HepG2 (cell line): Measurements from ENCODE around the gene FCGBP. TPM values are rescaled to one million over a fixed set of nuclear protein-coding genes. Genes with fewer than 3 reads are reported as not detected.

Experiments used
- ATAC-seq: fragments of 200-7000 bp; cut with Tn5 transposase; 3 replicates; pipeline ENCODE4 v1.9.1; 2020; ENCODE audit warnings: mild to moderate bottlenecking, moderate library complexity
- BruUV-seq: library from RNA; stranded (reverse); fragments of 400-500 nt; replicated peaks from 2 replicates; lab custom pipeline; 2021; lab: Mats Ljungman, UMichigan
- CTCF ChIA-PET: fragments of 300-600 bp; formaldehyde crosslinking; extraction: SDS; loops from one replicate; lab custom pipeline; 2021; ENCODE audit warnings: low total read pairs, inconsistent platforms, low intra/inter-chr PET ratio; lab: Yijun Ruan, JAX
- POLR2A ChIA-PET: fragments of 350-600 bp; sonication (Branson Sonifier 250); formaldehyde crosslinking; loops from one replicate; lab custom pipeline; 2020; ENCODE audit warnings: antibody characterized with exemption, inconsistent platforms; lab: Yijun Ruan, JAX
- DNase-seq: peaks from one replicate; pipeline ENCODE4 v3.0.0-alpha.2; 2015; ENCODE audit warnings: low spot score
- FAIRE-seq: peaks from 3 replicates; lab custom pipeline; 2011; peaks lifted over from hg19 to GRCh38; lab: Jason Lieb, UNC
- H2AFZ ChIP-seq: one replicate; pipeline ENCODE4 v1.6.1; 2011; ENCODE audit warnings: low read length, inconsistent platforms
- H3K27ac ChIP-seq: fragments of 300-600 bp; 3 replicates; pipeline ENCODE4 v1.8.0; 2011; ENCODE audit warnings: mixed run types, mild to moderate bottlenecking, mixed read lengths, low read length, inconsistent platforms; ENCODE audit not compliant: insufficient read depth; ENCODE audit errors: extremely low read length
- H3K27me3 ChIP-seq, 2 experiments: fragments of 200-600 bp in 1 of 2; 2 replicates in 1 of 2; 3 replicates in 1 of 2; pipeline versions ENCODE4 v1.6.0 to v1.8.0; 2011; ENCODE audit warnings: low read length in 2 of 2, mild to moderate bottlenecking in 2 of 2, moderate library complexity in 2 of 2, inconsistent platforms in 1 of 2; ENCODE audit not compliant: insufficient read depth in 2 of 2, control insufficient read depth in 1 of 2
- H3K36me3 ChIP-seq, 2 experiments: fragments of 200-600 bp in 1 of 2; replicated peaks in 1 of 2; 2 replicates in 1 of 2; 3 replicates in 1 of 2; pipeline versions ENCODE4 v1.5.1 to v1.8.0; 2011; ENCODE audit warnings: low read length in 2 of 2, inconsistent platforms in 1 of 2; ENCODE audit not compliant: insufficient read depth in 2 of 2, control insufficient read depth in 1 of 2
- H3K4me1 ChIP-seq: 2 replicates; pipeline ENCODE4 v1.5.1; 2012; ENCODE audit warnings: low read length, inconsistent platforms; ENCODE audit not compliant: insufficient read depth
- H3K4me2 ChIP-seq: 2 replicates; pipeline ENCODE4 v1.6.0; 2011; ENCODE audit warnings: low read depth, low read length, inconsistent platforms
- H3K4me3 ChIP-seq, 3 experiments: fragments of 200-600 bp in 1 of 3; sonication (generic), shearing (Covaris generic) in 1 of 3; replicated peaks in 1 of 3; 2 replicates each; pipeline ENCODE4 v1.5.1; 2011 to 2016; ENCODE audit warnings: low read length in 3 of 3, inconsistent platforms in 2 of 3, low read depth in 2 of 3, mild to moderate bottlenecking in 2 of 3, control low read depth in 1 of 3, mixed read lengths in 1 of 3; ENCODE audit not compliant: insufficient read depth in 1 of 3
- H3K79me2 ChIP-seq: one replicate; pipeline ENCODE4 v1.6.1; 2011; ENCODE audit warnings: low read length, inconsistent platforms; ENCODE audit not compliant: insufficient read depth
- H3K9ac ChIP-seq: 2 replicates; pipeline ENCODE4 v1.6.0; 2011; ENCODE audit warnings: mild to moderate bottlenecking, low read depth, low read length, inconsistent platforms; ENCODE audit not compliant: insufficient read depth
- H3K9me3 ChIP-seq: 2 replicates; pipeline ENCODE4 v1.5.1; 2012; ENCODE audit warnings: mild to moderate bottlenecking, low read length
- H4K20me1 ChIP-seq: 2 replicates; pipeline ENCODE4 v1.6.0; 2011; ENCODE audit warnings: inconsistent platforms, mild to moderate bottlenecking, low read length, moderate library complexity; ENCODE audit not compliant: insufficient read depth
- BORCS8-MEF2B ChIP-seq: sonication (generic); formaldehyde crosslinking; IDR thresholded peaks from 2 replicates; pipeline ENCODE4 v1.8.0; 2022; ENCODE audit warnings: mild to moderate bottlenecking, missing genetic modification reagents
- CEBPB ChIP-seq: IDR thresholded peaks from 2 replicates; pipeline ENCODE4 v1.6.1; 2011; ENCODE audit warnings: low read depth, low read length, improper control_type of control experiment, borderline replicate concordance
- EHMT2 ChIP-seq: fragments of 200-600 bp; sonication (generic); IDR thresholded peaks from 2 replicates; pipeline ENCODE4 v1.7.0; 2017; ENCODE audit warnings: antibody characterized with exemption, low read depth, low read length, borderline replicate concordance
- HNRNPLL ChIP-seq: fragments of 200-400 bp; formaldehyde crosslinking; IDR thresholded peaks from 2 replicates; pipeline ENCODE4 v1.6.1; 2017; ENCODE audit warnings: mild to moderate bottlenecking, low read depth, low read length; ENCODE audit not compliant: poor library complexity, severe bottlenecking
- KMT2B ChIP-seq: IDR thresholded peaks from 2 replicates; pipeline ENCODE4 v1.6.1; 2016; ENCODE audit warnings: missing genetic modification reagents, missing compliant biosample characterization
- MAFF ChIP-seq: IDR thresholded peaks from 2 replicates; pipeline ENCODE4 v1.6.1; 2011; ENCODE audit warnings: low read depth, low read length, improper control_type of control experiment
- SKI ChIP-seq: fragments of 450-650 bp; IDR thresholded peaks from one replicate; pipeline ENCODE4 v1.6.1; 2018; ENCODE audit warnings: mild to moderate bottlenecking; ENCODE audit not compliant: partially characterized antibody
- STAG1 ChIP-seq: sonication (generic); formaldehyde crosslinking; IDR thresholded peaks from 2 replicates; pipeline ENCODE4 v1.4.0; 2020; ENCODE audit warnings: missing genetic modification reagents
- TCF7 ChIP-seq: sonication (generic); IDR thresholded peaks from 2 replicates; pipeline ENCODE4 v1.6.1; 2016; ENCODE audit warnings: antibody characterized with exemption, low read depth
- TOE1 ChIP-seq: sonication (generic); formaldehyde crosslinking; IDR thresholded peaks from 2 replicates; pipeline ENCODE4 v1.4.0; 2020; ENCODE audit warnings: mild to moderate bottlenecking, missing genetic modification reagents
- USF2 ChIP-seq, 2 experiments: sonication (generic) in 1 of 2; formaldehyde crosslinking in 1 of 2; IDR thresholded peaks; 2 replicates each; pipeline versions ENCODE4 v1.5.1 to v1.6.1; 2011 to 2020; ENCODE audit warnings: borderline replicate concordance in 1 of 2, low read depth in 1 of 2, low read length in 1 of 2, mild to moderate bottlenecking in 1 of 2, missing genetic modification reagents in 1 of 2, moderate library complexity in 1 of 2
- ZFP1 ChIP-seq: IDR thresholded peaks from 2 replicates; pipeline ENCODE4 v1.6.1; 2016
- ZNF274 ChIP-seq: sonication (generic); formaldehyde crosslinking; IDR thresholded peaks from 2 replicates; pipeline ENCODE4 v1.5.1; 2020; ENCODE audit warnings: mild to moderate bottlenecking, missing genetic modification reagents
- ZNF614 ChIP-seq: IDR thresholded peaks from 2 replicates; pipeline ENCODE4 v1.6.1; 2018; ENCODE audit warnings: missing biosample characterization, missing genetic modification reagents, inconsistent platforms, borderline replicate concordance
- ZNF746 ChIP-seq: sonication (generic); formaldehyde crosslinking; IDR thresholded peaks from 2 replicates; pipeline ENCODE4 v1.8.0; 2022; ENCODE audit warnings: mild to moderate bottlenecking, missing genetic modification reagents
- ZSCAN30 ChIP-seq: sonication (generic); formaldehyde crosslinking; IDR thresholded peaks from 2 replicates; pipeline ENCODE4 v1.5.0; 2020; ENCODE audit warnings: mild to moderate bottlenecking, missing genetic modification reagents
- WGBS: methylation state at CpG from one replicate; pipeline ENCODE4 v1.1.6; 2017; ENCODE audit warnings: low lambda C conversion rate; 5-methylcytosine and 5-hydroxymethylcytosine counted together
- in situ Hi-C: cut with HindIII; loops from 2 replicates; pipeline ENCODE4 v1.10.0; 2017; ENCODE audit warnings: low pct_unique_long_range_greater_than_20kb; ENCODE audit not compliant: extremely low pct_ligation_motif_present
- intact Hi-C: fragments of 100-400 bp; cut with micrococcal nuclease; formaldehyde crosslinking; loops from one replicate; pipeline ENCODE4 v1.10.0; 2022; ENCODE audit not compliant: unreplicated experiment
- polyA plus RNA-seq, 8 experiments: library from polyadenylated mRNA; depleted of rRNA in 3 of 8; stranded (reverse) in 7 of 8; unstranded in 1 of 8; fragments of >200 nt; fragmentation: Illumina TruSeq in 4 of 8; extraction: Trizol in 4 of 8; gene quantifications; 2 replicates each; pipeline versions ENCODE4 v1.2.1 to v1.2.3, GENCODE V29; 2011 to 2016; ENCODE audit warnings: low read depth in 4 of 8, missing spikeins in 1 of 8, mixed read lengths in 1 of 8; ENCODE audit not compliant: insufficient read depth in 1 of 8
- total RNA-seq, 5 experiments: library from RNA; depleted of rRNA; stranded (reverse); fragments of >200 nt; fragmentation: Illumina TruSeq; extraction: Trizol; gene quantifications; 2 replicates each; pipeline ENCODE4 v1.2.3, GENCODE V29; 2016; ENCODE audit warnings: low read depth in 1 of 5
- TF ChIP-seq, protein P1 (sequence below): sonication (generic); formaldehyde crosslinking; IDR thresholded peaks from 2 replicates; pipeline ENCODE4 v1.5.0; 2020; ENCODE audit warnings: missing genetic modification reagents, mild to moderate bottlenecking, borderline replicate concordance

The FCGBP gene
- total and polyA plus RNA-seq, 2 of the 13 experiments (the other 11 are each of a cell fraction or from before 2014, with no cell fraction given), result 1.3 to 7.0 TPM

DNA sequence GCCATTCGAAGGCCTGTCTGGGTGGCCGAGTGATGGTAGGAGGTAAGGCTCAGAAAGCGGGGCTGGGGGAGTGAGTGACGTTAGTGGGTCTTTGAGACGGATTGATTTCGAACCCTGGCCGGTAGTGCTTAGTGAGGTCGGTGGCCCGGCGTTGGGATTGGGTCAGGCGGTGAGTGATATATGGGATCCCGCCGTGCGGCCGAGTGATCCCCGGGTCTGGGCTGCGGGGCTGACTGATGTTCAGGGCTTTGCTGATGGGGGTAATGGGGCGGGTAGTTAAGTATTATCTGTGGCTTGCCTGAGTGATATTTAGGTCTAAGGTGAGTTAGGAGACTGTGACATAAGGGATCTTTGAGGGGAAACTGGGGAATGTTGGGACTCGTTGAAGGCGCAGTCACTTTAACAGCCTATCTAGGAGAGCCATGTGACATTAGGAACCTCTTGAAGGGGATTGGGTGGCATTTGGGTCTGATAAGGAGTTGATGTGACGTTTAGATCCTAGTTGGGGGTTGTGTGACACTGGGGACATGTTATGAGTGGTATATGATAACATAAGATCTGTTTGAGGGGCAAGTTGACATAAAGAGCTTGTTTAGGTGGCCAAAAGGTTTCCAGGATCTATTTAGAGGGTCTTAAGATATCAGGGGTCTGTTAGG, 37.1 kb upstream of the FCGBP start (continued):
- TF ChIP-seq ZSCAN30 (CRISPR knock-in tag), result 0 out of 2 replicates have a peak, but pooled peaks have one; percentile 53

GRCh38 chr19:39970675-39971379, 36.4 kb upstream of the FCGBP start, which contains the start of gene PSMC4:
Gene PSMC4, plus strand, starts transcription at chr19:39971165. Its CDS starts 38 bp downstream, at chr19:39971203.
- Histone ChIP-seq H3K4me1 (peaks cover 34% of the 10 kb centered on the region), H3K4me3 (peak within 1 kb of the TSS; percentile 88 to 93 (median 93)), H2AFZ (no peak within 1 kb of the TSS), H3K27me3 (no peaks in the 10 kb centered on the region; a peak in 1 of 5 replicates), H3K27ac (peak within 1 kb of the TSS; percentile 76), H4K20me1 (no peaks in the 10 kb centered on the region), H3K79me2 (peaks cover 21% of the 10 kb centered on the region), H3K9me3 (no peaks in the 10 kb centered on the region), H3K9ac (peak within 1 kb of the TSS; percentile 90), H3K36me3 (peaks cover 13 to 30% of the 10 kb centered on the region in 2 experiments), H3K4me2 (peak within 1 kb of the TSS; percentile 89)
- POLR2A ChIA-PET, result interaction anchor here (0.7 to 2.8 kb wide), 23 partner anchors 8 to 566 kb away, joined by 3 to 24 read pairs (median 4); partner anchors contain the start of genes FBL, RPS16, ZNF546 and ZNF780A
- intact Hi-C loops (loop anchor here (2.0 kb wide), 1 partner anchor 26 kb away; the partner anchor contains the start of gene ZNF546), in situ Hi-C loops (loop anchor here (5.0 kb wide), 1 partner anchor 79 kb away; no protein-coding TSS in a partner anchor)
- peak; percentile 99 for ATAC-seq
- 2% methylated on average over 8 of the region's 47 CpGs for WGBS
- FAIRE-seq, result peak; percentile 100
- CTCF ChIA-PET, result interaction anchor here (1.3 kb wide), 1 partner anchor 89 kb away, joined by 6 read pairs; no protein-coding TSS in a partner anchor
- no TSS peak for BruUV-seq
- peak; percentile 98 for DNase-seq
- TF ChIP-seq EHMT2 (no peak), BORCS8-MEF2B (CRISPR knock-in tag) (peak; percentile 81; the same call in 1 of the 2 replicates), SKI (peak; percentile 59), ZNF614 (CRISPR knock-in tag) (peak; percentile 81), MAFF (no peak), STAG1 (CRISPR knock-in tag) (peak; percentile 99), ZFP1 (CRISPR knock-in tag) (0 out of 2 replicates have a peak, but pooled peaks have one; percentile 77), TCF7 (no peak), KMT2B (CRISPR knock-in tag) (peak; percentile 84), ZNF274 (CRISPR knock-in tag) (peak; percentile 63; the same call in 1 of the 2 replicates), HNRNPLL (peak; percentile 95), TOE1 (CRISPR knock-in tag) (peak; percentile 60; the same call in 1 of the 2 replicates), ZNF746 (CRISPR knock-in tag) (no peak), USF2 (IDR thresholded peaks at IDR 0.05; ENCODE audit: low read depth, low read length) (no peak), USF2 (CRISPR knock-in tag; IDR thresholded peaks at IDR 0.05; ENCODE audit: borderline replicate concordance) (no peak), CEBPB (no peak)
- TF ChIP-seq, protein P1, sequence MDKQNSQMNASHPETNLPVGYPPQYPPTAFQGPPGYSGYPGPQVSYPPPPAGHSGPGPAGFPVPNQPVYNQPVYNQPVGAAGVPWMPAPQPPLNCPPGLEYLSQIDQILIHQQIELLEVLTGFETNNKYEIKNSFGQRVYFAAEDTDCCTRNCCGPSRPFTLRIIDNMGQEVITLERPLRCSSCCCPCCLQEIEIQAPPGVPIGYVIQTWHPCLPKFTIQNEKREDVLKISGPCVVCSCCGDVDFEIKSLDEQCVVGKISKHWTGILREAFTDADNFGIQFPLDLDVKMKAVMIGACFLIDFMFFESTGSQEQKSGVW, result no peak
